ENCODE measurements around the gene IDNK.

IDNK gene

GRCh38 chr9:83677596-83677995 is 54.7 kb downstream of the IDNK start:
- no peak for DNase-seq (ENCODE audit: low read depth, low spot score)
- no peak overlapping the region for H3K27ac ChIP-seq

GRCh38 chr9:83680233-83680632 is 57.3 kb downstream of the IDNK start:
- DNase-seq (ENCODE audit: low read depth, low spot score): no peak
- H3K27ac ChIP-seq: no peak overlapping the region

- H3K27ac ChIP-seq: no peak overlapping the region
- DNase-seq (ENCODE audit: low read depth, low spot score): no peak
Observed at GRCh38 chr9:83681490-83681889, 58.5 kb downstream of the IDNK start.

- H3K27ac ChIP-seq: no peak overlapping the region
- no peak for DNase-seq (ENCODE audit: low read depth, low spot score)
Observed at GRCh38 chr9:83688921-83689320, 66.0 kb downstream of the IDNK start.

- no peak overlapping the region for H3K27ac ChIP-seq
- DNase-seq (ENCODE audit: low read depth, low spot score): no peak
Observed at GRCh38 chr9:83691492-83691891, 68.5 kb downstream of the IDNK start.

Data from epithelial cell of prostate (primary cell).